CD4-positive, alpha-beta T cell treated with Interleukin-10 for 1 hour (primary cell): ENCODE data around the gene KLHDC4.
"Not testable (repeated sequence)": the region's sequence is repeated elsewhere in the genome, so short reads cannot be mapped to it uniquely, and the experiment has no call there.

Experiments used
- DNase-seq: peaks from one replicate; pipeline ENCODE4 v3.0.0-alpha.2; 2020

Gene KLHDC4

GRCh38 chr16:87696726-87697125 lies 69.1 kb downstream of the KLHDC4 start:
- DNase-seq = no peak

- DNase-seq = no peak
Observed at GRCh38 chr16:87695534-87695933, 70.3 kb downstream of the KLHDC4 start.

GRCh38 chr16:87694441-87695125 lies 71.2 kb downstream of the KLHDC4 start:
- DNase-seq = no peak

- no peak for DNase-seq
Observed at GRCh38 chr16:87693827-87694226, 72.0 kb downstream of the KLHDC4 start.

GRCh38 chr16:87692756-87693155 lies 73.0 kb downstream of the KLHDC4 start:
- DNase-seq = no peak

GRCh38 chr16:87692176-87692575 lies 73.6 kb downstream of the KLHDC4 start:
- DNase-seq = no peak

- DNase-seq = no peak
Observed at GRCh38 chr16:87691686-87692079, 74.1 kb downstream of the KLHDC4 start.

- no peak for DNase-seq
Observed at GRCh38 chr16:87690911-87691685, 74.7 kb downstream of the KLHDC4 start.

GRCh38 chr16:87689956-87690465 lies 75.8 kb downstream of the KLHDC4 start:
- no peak for DNase-seq

GRCh38 chr16:87688876-87689815 lies 76.6 kb downstream of the KLHDC4 start:
- no peak for DNase-seq

GRCh38 chr16:87687998-87688529 lies 77.7 kb downstream of the KLHDC4 start:
- DNase-seq = no peak

- no peak for DNase-seq
Observed at GRCh38 chr16:87687126-87687910, 78.5 kb downstream of the KLHDC4 start.

GRCh38 chr16:87686697-87687096 lies 79.1 kb downstream of the KLHDC4 start:
- DNase-seq = no peak

GRCh38 chr16:87685766-87686165 lies 80.0 kb downstream of the KLHDC4 start:
- DNase-seq = no peak

GRCh38 chr16:87685405-87685755 lies 80.4 kb downstream of the KLHDC4 start:
- no peak for DNase-seq

GRCh38 chr16:87684711-87685404 lies 80.9 kb downstream of the KLHDC4 start:
- DNase-seq = no peak

- no peak for DNase-seq
Observed at GRCh38 chr16:87684106-87684677, 81.6 kb downstream of the KLHDC4 start.

- no peak for DNase-seq
Observed at GRCh38 chr16:87682852-87683399, 82.9 kb downstream of the KLHDC4 start.

- no peak for DNase-seq
Observed at GRCh38 chr16:87681981-87682570, 83.7 kb downstream of the KLHDC4 start.

GRCh38 chr16:87681051-87681602 lies 84.7 kb downstream of the KLHDC4 start:
- not testable (repeated sequence) for DNase-seq
